HCT116 (cell line): ENCODE data around the gene KRT13. TPM values are rescaled to one million over a fixed set of nuclear protein-coding genes. Genes with fewer than 3 reads are reported as not detected.
A peak's percentile ranks its signal among the peaks of the same experiment; 100 is the strongest.

ENCODE experiments used
- ATAC-seq: fragments of 200-7000 bp; cut with Tn5 transposase; 2 replicates; pipeline ENCODE4 v1.9.1; 2020; ENCODE audit warnings: mild to moderate bottlenecking, moderate library complexity
- BruUV-seq: library from RNA; stranded (reverse); fragments of 400-500 nt; replicated peaks from 2 replicates; lab custom pipeline; 2021; lab: Mats Ljungman, UMichigan
- CTCF ChIA-PET: fragments of 300-600 bp; sonication (Branson Sonifier 250); formaldehyde crosslinking; loops from one replicate; lab custom pipeline; 2021; ENCODE audit warnings: antibody characterized with exemption; lab: Charles Lee
- POLR2A ChIA-PET: fragments of 300-600, 350-600 bp; sonication (Branson Sonifier 250); formaldehyde crosslinking; loops from one replicate; lab custom pipeline; 2021; ENCODE audit warnings: antibody characterized with exemption; lab: Charles Lee
- RAD21 ChIA-PET, 2 experiments: fragments of 300-600 bp; sonication (Branson Sonifier 250); formaldehyde crosslinking; loops; one replicate each; lab custom pipeline; 2023; ENCODE audit warnings: low total read pairs in 2 of 2; ENCODE audit not compliant: uncharacterized antibody in 2 of 2, unreplicated experiment in 2 of 2, low non-redundant PET in 1 of 2; lab: Charles Lee
- DNase-seq: peaks from one replicate; pipeline ENCODE4 v3.0.0-alpha.2; 2010; ENCODE audit warnings: low read depth, low spot score
- H2AFZ ChIP-seq: fragments of 200-600 bp; shearing (Covaris generic), sonication (generic); 2 replicates; pipeline ENCODE4 v1.6.1; 2017; ENCODE audit warnings: low read depth, mixed run types, mixed read lengths, antibody characterized with exemption, low read length; ENCODE audit not compliant: poor library complexity, severe bottlenecking
- H3K27ac ChIP-seq: 2 replicates; pipeline ENCODE4 v1.5.1; 2012; ENCODE audit warnings: low read depth, low read length
- H3K27me3 ChIP-seq: fragments of 200-600 bp; sonication (generic); 2 replicates; pipeline ENCODE4 v1.6.1; 2016; ENCODE audit warnings: mixed run types, low read length, mixed read lengths; ENCODE audit not compliant: insufficient read depth
- H3K36me3 ChIP-seq, 2 experiments: fragments of 200-500 bp in 1 of 2; fragments of 200-600 bp in 1 of 2; sonication (Bioruptor generic) in 1 of 2; sonication (generic) in 1 of 2; 2 replicates each; pipeline versions ENCODE4 v1.5.1 to v1.6.1; 2014 to 2016; ENCODE audit warnings: low read length in 2 of 2, inconsistent platforms in 1 of 2, mixed read lengths in 1 of 2, mixed run types in 1 of 2; ENCODE audit not compliant: insufficient read depth in 2 of 2, control insufficient read depth in 1 of 2
- H3K4me1 ChIP-seq, 2 experiments: fragments of 200-600 bp in 1 of 2; sonication (generic) in 1 of 2; 2 replicates each; pipeline versions ENCODE4 v1.5.1 to v1.6.1; 2012 to 2017; ENCODE audit warnings: low read length in 2 of 2, inconsistent platforms in 1 of 2, mild to moderate bottlenecking in 1 of 2, mixed read lengths in 1 of 2, mixed run types in 1 of 2, moderate library complexity in 1 of 2; ENCODE audit not compliant: insufficient read depth in 2 of 2, control insufficient read depth in 1 of 2
- H3K4me2 ChIP-seq: fragments of 200-600 bp; sonication (generic); 2 replicates; pipeline ENCODE4 v1.6.1; 2017; ENCODE audit warnings: mixed run types, low read length, mixed read lengths
- H3K4me3 ChIP-seq, 2 experiments: fragments of 200-600 bp in 1 of 2; sonication (generic) in 1 of 2; replicated peaks in 1 of 2; 2 replicates each; pipeline ENCODE4 v1.5.1; 2011 to 2016; ENCODE audit warnings: low read length in 2 of 2, control low read depth in 1 of 2, low read depth in 1 of 2, mild to moderate bottlenecking in 1 of 2, mixed read lengths in 1 of 2, mixed run types in 1 of 2
- H3K79me2 ChIP-seq: fragments of 200-600 bp; sonication (generic); 2 replicates; pipeline ENCODE4 v1.6.1; 2017; ENCODE audit warnings: mild to moderate bottlenecking, mixed run types, low read length, moderate library complexity, mixed read lengths; ENCODE audit not compliant: insufficient read depth
- H3K9ac ChIP-seq: fragments of 200-600 bp; sonication (generic); 2 replicates; pipeline ENCODE4 v1.6.1; 2016; ENCODE audit warnings: low read length, mixed read lengths
- H3K9me2 ChIP-seq: fragments of 200-600 bp; sonication (generic), shearing (Covaris generic); 2 replicates; pipeline ENCODE4 v1.6.1; 2017; ENCODE audit warnings: mixed run types, mild to moderate bottlenecking, moderate library complexity; ENCODE audit not compliant: insufficient read depth
- H3K9me3 ChIP-seq, 2 experiments: fragments of 200-500 bp in 1 of 2; fragments of 200-600 bp in 1 of 2; sonication (Bioruptor generic) in 1 of 2; sonication (generic) in 1 of 2; 2 replicates each; pipeline ENCODE4 v1.6.1; 2014 to 2017; ENCODE audit warnings: low read length in 2 of 2, mixed read lengths in 2 of 2, inconsistent platforms in 1 of 2, low read depth in 1 of 2, mild to moderate bottlenecking in 1 of 2, mixed run types in 1 of 2, moderate library complexity in 1 of 2; ENCODE audit not compliant: control insufficient read depth in 1 of 2, insufficient read depth in 1 of 2
- H4K20me1 ChIP-seq: fragments of 200-600 bp; sonication (generic), shearing (Covaris generic); 2 replicates; pipeline ENCODE4 v1.6.1; 2017; ENCODE audit warnings: mixed run types, mild to moderate bottlenecking, moderate library complexity; ENCODE audit not compliant: insufficient read depth
- ATF3 ChIP-seq: IDR thresholded peaks from 2 replicates; pipeline ENCODE4 v1.6.1; 2012
- CTCF ChIP-seq, 3 experiments: fragments of 200-600 bp in 1 of 3; sonication (generic) in 1 of 3; IDR thresholded peaks in 2 of 3; conservative IDR thresholded peaks in 1 of 3; 2 replicates each; pipeline ENCODE4 v1.5.1; 2012 to 2017; ENCODE audit warnings: low read depth in 2 of 3, low read length in 2 of 3, antibody characterized with exemption in 1 of 3, borderline replicate concordance in 1 of 3, control low read depth in 1 of 3, mild to moderate bottlenecking in 1 of 3, mixed read lengths in 1 of 3, mixed run types in 1 of 3, moderate library complexity in 1 of 3; ENCODE audit not compliant: insufficient read depth in 1 of 3
- EGR1 ChIP-seq: IDR thresholded peaks from 2 replicates; pipeline ENCODE4 v1.6.1; 2012; ENCODE audit warnings: low read depth
- MAX ChIP-seq: IDR thresholded peaks from 2 replicates; pipeline ENCODE4 v1.6.1; 2012
- POLR2AphosphoS5 ChIP-seq: IDR thresholded peaks from 2 replicates; pipeline ENCODE4 v1.6.1; 2011; ENCODE audit warnings: mild to moderate bottlenecking, low read depth, low read length, moderate library complexity
- REST ChIP-seq: IDR thresholded peaks from 2 replicates; pipeline ENCODE4 v1.6.1; 2012; ENCODE audit warnings: low read depth
- TCF7L2 ChIP-seq: IDR thresholded peaks from 2 replicates; pipeline ENCODE4 v1.7.0; 2011; ENCODE audit warnings: borderline replicate concordance, inconsistent platforms; ENCODE audit not compliant: insufficient read depth, insufficient read length; ENCODE audit errors: extremely low read depth
- YY1 ChIP-seq: IDR thresholded peaks from 2 replicates; pipeline ENCODE4 v1.6.1; 2011; ENCODE audit warnings: low read length, low read depth, moderate library complexity, mild to moderate bottlenecking; ENCODE audit not compliant: insufficient replicate concordance; ENCODE audit errors: extremely low read depth
- ZFX ChIP-seq: fragments of 450-650 bp; IDR thresholded peaks from 2 replicates; pipeline ENCODE4 v1.6.1; 2017
- ZNF274 ChIP-seq: fragments of 200-500 bp; sonication (Bioruptor generic); IDR thresholded peaks from 2 replicates; pipeline ENCODE4 v1.6.1; 2014; ENCODE audit warnings: mild to moderate bottlenecking, low read depth, low read length, inconsistent platforms
- intact Hi-C: fragments of 100-400 bp; cut with micrococcal nuclease; formaldehyde crosslinking; loops from 2 replicates; pipeline ENCODE4 v1.10.0; 2022
- total RNA-seq: library from RNA; stranded (reverse); gene quantifications from one replicate; pipeline ENCODE4 v1.2.1, GENCODE V29; 2021; ENCODE audit not compliant: unreplicated experiment

Gene KRT13
- total RNA-seq, 1 experiment from 2014 or later = 3.7 TPM

- TF ChIP-seq REST (no peak), ZFX (no peak), POLR2AphosphoS5 (no peak), CTCF (IDR thresholded peaks at IDR 0.05 in 2 of 3, conservative IDR thresholded peaks at IDR 0.05 in 1 of 3; ENCODE audit: borderline replicate concordance in 1 of 3, insufficient read depth in 1 of 3, low read depth in 2 of 3, low read length in 2 of 3) (peak in 2 of 3 experiments; percentile 11 to 22; a peak in 3 of 6 replicates), EGR1 (no peak)
- TF ChIP-seq, all 23 proteins: peak for 2
These were observed 49.2 kb downstream of the KRT13 start (continued) for GRCh38 chr17:41456204-41456603.

- H3K4me2 ChIP-seq = no peak overlapping the region
- ChIA-PET CTCF (no interaction called here), RAD21 (no interaction called here), POLR2A (no interaction called here)
- BruUV-seq = no TSS peak
- peaks cover 2 to 17% of the 10 kb centered on the region in 2 experiments; a peak in 2 of 4 replicates for H3K4me1 ChIP-seq
- no peaks in the 10 kb centered on the region for H3K27me3 ChIP-seq
- H4K20me1 ChIP-seq = no peaks in the 10 kb centered on the region
- no peaks in the 10 kb centered on the region for H3K79me2 ChIP-seq
- no peaks in the 10 kb centered on the region for H3K36me3 ChIP-seq
- DNase-seq (no peak), ATAC-seq (no peak)
- H3K4me3 ChIP-seq = no peak overlapping the region
- no peak overlapping the region for H2AFZ ChIP-seq
- no peaks in the 10 kb centered on the region for H3K9me2 ChIP-seq
- no peaks in the 10 kb centered on the region for H3K9me3 ChIP-seq
- no peak overlapping the region for H3K27ac ChIP-seq
- intact Hi-C loops = no loop called here
- H3K9ac ChIP-seq = no peak overlapping the region
- TF ChIP-seq CTCF (IDR thresholded peaks at IDR 0.05 in 2 of 3, conservative IDR thresholded peaks at IDR 0.05 in 1 of 3; ENCODE audit: borderline replicate concordance in 1 of 3, insufficient read depth in 1 of 3, low read depth in 2 of 3, low read length in 2 of 3) (no peak), ZNF274 (no peak), EGR1 (no peak), MAX (no peak), TCF7L2 (no peak), YY1 (no peak), ATF3 (no peak), REST (no peak)
These were observed 50.2 kb downstream of the KRT13 start for GRCh38 chr17:41455236-41455635.
